HUES48 (cell line): ENCODE data around the gene SCFD2.
"Not testable (repeated sequence)": the region's sequence is repeated elsewhere in the genome, so short reads cannot be mapped to it uniquely, and the experiment has no call there.

ENCODE experiments used
- H3K27ac ChIP-seq: one replicate; pipeline ENCODE4 v1.7.0; 2013; ENCODE audit warnings: low read depth, low read length, inconsistent platforms
- H3K27me3 ChIP-seq: 2 replicates; pipeline ENCODE4 v1.6.1; 2013; ENCODE audit warnings: mild to moderate bottlenecking, low read length; ENCODE audit not compliant: control insufficient read depth, insufficient read depth
- H3K36me3 ChIP-seq: 2 replicates; pipeline ENCODE4 v1.6.1; 2013; ENCODE audit warnings: low read length; ENCODE audit not compliant: control insufficient read depth, insufficient read depth
- H3K4me1 ChIP-seq: 2 replicates; pipeline ENCODE4 v1.6.1; 2013; ENCODE audit warnings: mild to moderate bottlenecking, low read length; ENCODE audit not compliant: control insufficient read depth, insufficient read depth
- H3K4me3 ChIP-seq: 2 replicates; pipeline ENCODE4 v1.5.1; 2013; ENCODE audit warnings: mild to moderate bottlenecking, low read depth, low read length
- H3K9ac ChIP-seq: 2 replicates; pipeline ENCODE4 v1.6.1; 2013; ENCODE audit warnings: mild to moderate bottlenecking, low read depth, low read length, moderate library complexity
- H3K9me3 ChIP-seq: 2 replicates; pipeline ENCODE4 v1.6.1; 2013; ENCODE audit warnings: low read length; ENCODE audit not compliant: control insufficient read depth, insufficient read depth

SCFD2 gene

DNA sequence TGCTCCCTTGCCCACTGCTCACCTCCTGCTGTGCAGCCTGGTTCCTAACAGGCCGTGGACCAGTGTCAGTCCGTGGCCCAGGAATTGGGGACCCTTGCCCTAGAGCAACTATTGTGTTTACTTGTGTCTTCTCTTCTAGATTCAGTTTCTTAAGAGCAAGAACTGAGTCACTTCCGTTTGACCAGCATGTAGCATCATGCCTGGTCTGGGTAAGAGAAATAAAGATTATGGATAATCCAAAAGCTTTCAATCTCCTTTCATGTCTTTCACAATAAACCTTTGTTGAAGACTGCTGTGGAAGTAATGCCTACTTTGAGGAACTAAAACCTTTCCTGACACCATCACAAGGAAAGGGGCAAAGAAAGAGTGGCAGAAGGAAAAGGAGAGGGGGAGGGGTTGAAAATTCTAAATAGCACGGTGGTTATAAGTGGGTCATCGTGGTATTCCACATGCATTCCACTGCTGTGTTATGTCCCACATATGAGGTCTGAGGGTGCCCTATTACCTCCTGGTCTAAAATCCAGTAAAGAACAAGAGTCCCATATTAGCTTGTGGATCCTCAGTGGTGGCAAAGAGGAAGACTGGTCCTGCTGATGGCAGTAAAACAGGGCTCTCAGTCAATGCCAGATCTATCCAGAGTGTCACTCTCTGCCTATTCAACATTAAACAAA is 370.4 kb downstream of the SCFD2 start:
- Histone ChIP-seq H3K9ac (no peak overlapping the region), H3K36me3 (no peaks in the 10 kb centered on the region), H3K27me3 (no peaks in the 10 kb centered on the region), H3K27ac (no peak overlapping the region), H3K4me3 (no peak overlapping the region), H3K9me3 (0 out of 2 replicates have a peak, but pooled peaks cover 11% of the 10 kb centered on the region), H3K4me1 (no peaks in the 10 kb centered on the region)

DNA sequence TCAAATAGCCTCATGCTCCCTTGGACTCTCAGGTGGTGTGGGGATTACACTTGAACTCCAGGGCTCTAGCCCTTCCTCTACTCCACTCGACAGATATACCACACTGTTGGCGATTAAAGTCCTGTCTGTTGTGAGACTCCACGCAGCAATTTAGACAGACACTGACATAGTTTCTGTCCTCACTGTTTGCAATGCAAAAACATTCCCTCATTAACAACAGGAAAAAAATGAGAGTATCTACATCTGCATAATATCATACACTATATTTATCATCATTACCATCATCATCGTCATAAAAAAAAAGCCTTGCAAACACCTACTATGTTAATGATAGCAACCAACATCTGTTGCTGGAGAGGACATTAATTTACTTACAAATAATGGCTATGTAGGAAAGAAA is 371.3 kb downstream of the SCFD2 start:
- Histone ChIP-seq H3K4me1 (no peaks in the 10 kb centered on the region), H3K27ac (no peak overlapping the region), H3K27me3 (no peaks in the 10 kb centered on the region), H3K36me3 (no peaks in the 10 kb centered on the region), H3K4me3 (no peak overlapping the region), H3K9ac (no peak overlapping the region), H3K9me3 (0 out of 2 replicates have a peak, but pooled peaks cover 11% of the 10 kb centered on the region)

DNA sequence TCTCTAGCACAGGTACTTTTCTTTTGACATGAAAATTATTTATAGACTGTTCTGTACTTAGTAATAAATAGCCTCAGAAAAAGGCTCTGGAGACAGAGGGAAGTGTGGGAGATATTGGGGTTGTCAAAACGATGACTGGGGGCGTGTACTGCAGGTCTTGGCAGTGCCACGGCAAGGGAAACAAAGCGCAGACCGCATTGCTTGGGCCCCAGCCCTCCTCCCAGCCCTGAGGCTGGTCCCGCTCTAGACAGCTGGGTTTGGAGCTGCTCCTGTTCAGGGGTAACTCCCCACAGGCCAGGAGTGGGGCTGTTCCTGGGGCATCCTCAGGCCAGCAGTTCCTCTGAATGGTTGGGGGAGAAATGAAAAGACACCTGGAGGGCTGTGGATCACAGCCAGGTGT is 372.1 kb downstream of the SCFD2 start:
- Histone ChIP-seq H3K27me3 (no peaks in the 10 kb centered on the region), H3K9ac (no peak overlapping the region), H3K4me3 (no peak overlapping the region), H3K4me1 (no peaks in the 10 kb centered on the region), H3K27ac (no peak overlapping the region), H3K36me3 (no peaks in the 10 kb centered on the region), H3K9me3 (0 out of 2 replicates have a peak, but pooled peaks cover 11% of the 10 kb centered on the region)

DNA sequence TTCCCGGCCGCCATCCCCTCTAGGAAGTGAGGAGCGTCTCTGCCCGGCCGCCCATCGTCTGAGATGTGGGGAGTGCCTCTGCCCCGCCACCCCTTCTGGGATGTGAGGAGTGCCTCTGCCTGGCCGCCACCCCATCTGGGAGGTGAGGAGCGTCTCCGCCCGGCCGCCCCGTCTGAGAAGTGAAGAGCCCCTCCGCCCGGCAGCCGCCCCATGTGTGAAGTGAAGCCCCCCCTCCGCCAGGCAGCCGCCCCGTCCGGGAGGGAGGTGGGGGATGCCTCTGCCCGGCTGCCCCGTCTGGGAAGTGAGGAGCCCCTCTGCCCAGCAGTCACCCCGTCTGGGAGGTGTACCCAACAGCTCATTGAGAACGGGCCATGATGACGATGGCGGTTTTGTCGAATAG is 373.3 kb downstream of the SCFD2 start:
- not testable (repeated sequence) for H3K4me1 ChIP-seq, H3K27me3 ChIP-seq, H3K36me3 ChIP-seq, H3K27ac ChIP-seq, H3K4me3 ChIP-seq, H3K9ac ChIP-seq
- 0 out of 2 replicates have a peak, but pooled peaks cover 11% of the 10 kb centered on the region for H3K9me3 ChIP-seq

DNA sequence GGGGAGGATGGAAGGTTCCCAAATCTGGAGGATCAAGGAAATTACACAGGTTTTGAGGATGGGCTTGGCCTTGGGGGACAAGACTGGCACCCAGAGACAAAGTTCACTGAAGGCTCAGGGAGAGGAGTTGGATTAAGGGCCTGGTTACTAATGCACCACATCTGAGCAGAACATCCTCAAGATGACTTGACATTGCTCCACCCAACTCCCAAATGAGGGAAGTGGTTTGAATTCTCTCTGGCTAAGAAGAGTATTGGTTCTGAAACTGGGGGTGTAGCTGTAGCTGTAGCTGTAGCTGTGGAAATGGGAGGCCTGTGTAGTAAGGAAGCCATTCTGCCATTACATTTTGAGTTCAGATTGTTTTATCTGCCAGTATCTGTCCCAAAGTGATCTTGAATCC is 374.4 kb downstream of the SCFD2 start:
- Histone ChIP-seq H3K27me3 (no peaks in the 10 kb centered on the region), H3K27ac (no peak overlapping the region), H3K4me1 (no peaks in the 10 kb centered on the region), H3K36me3 (no peaks in the 10 kb centered on the region), H3K4me3 (no peak overlapping the region), H3K9ac (no peak overlapping the region), H3K9me3 (0 out of 2 replicates have a peak, but pooled peaks cover 11% of the 10 kb centered on the region)

DNA sequence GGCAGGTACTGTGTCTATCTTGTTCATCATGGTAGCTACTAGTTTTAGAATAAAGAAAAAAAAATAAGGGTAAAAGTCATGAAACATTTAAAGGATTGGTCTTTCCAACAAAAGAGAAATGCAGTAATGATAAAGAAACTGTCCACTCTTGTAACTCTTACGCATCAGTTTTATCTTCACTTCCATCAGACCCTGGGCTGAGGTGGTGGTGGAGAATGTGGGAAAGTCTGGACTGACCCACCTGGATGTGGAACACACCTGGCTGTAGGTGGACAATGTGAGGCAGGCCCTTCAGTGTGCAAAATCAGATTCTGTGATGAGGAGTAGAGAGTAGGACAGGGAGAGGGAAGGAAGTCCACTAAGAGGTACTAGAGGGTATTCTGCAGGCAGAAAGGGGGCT is 375.2 kb downstream of the SCFD2 start:
- 0 out of 2 replicates have a peak, but pooled peaks cover 11% of the 10 kb centered on the region for H3K9me3 ChIP-seq
- H3K36me3 ChIP-seq: no peaks in the 10 kb centered on the region
- no peaks in the 10 kb centered on the region for H3K4me1 ChIP-seq
- H3K27me3 ChIP-seq: no peaks in the 10 kb centered on the region
- H3K4me3 ChIP-seq: no peak overlapping the region
- H3K27ac ChIP-seq: no peak overlapping the region
- H3K9ac ChIP-seq: no peak overlapping the region

DNA sequence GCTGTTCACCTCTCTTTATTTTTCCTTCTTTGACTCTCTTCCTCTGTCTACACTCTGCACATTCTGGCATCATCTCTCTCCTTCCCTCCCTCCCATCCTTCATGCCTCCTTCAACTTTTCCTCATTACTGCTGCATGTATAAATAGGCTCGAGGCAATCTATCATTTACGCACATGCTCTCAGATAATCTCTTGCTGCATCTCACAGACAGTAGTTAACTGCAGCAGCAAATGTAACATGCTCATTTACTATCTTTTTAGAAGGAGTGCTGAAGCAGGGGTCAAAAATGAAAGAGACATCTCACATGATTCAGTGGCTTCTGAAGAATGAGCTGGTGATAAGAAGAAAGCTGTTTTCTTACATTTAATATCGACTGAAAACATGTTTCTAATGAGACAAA is 376.0 kb downstream of the SCFD2 start:
- H3K36me3 ChIP-seq: no peaks in the 10 kb centered on the region
- H3K4me1 ChIP-seq: no peaks in the 10 kb centered on the region
- no peak overlapping the region for H3K9ac ChIP-seq
- no peak overlapping the region for H3K27ac ChIP-seq
- no peak overlapping the region for H3K4me3 ChIP-seq
- 0 out of 2 replicates have a peak, but pooled peaks cover 11% of the 10 kb centered on the region for H3K9me3 ChIP-seq
- no peaks in the 10 kb centered on the region for H3K27me3 ChIP-seq

DNA sequence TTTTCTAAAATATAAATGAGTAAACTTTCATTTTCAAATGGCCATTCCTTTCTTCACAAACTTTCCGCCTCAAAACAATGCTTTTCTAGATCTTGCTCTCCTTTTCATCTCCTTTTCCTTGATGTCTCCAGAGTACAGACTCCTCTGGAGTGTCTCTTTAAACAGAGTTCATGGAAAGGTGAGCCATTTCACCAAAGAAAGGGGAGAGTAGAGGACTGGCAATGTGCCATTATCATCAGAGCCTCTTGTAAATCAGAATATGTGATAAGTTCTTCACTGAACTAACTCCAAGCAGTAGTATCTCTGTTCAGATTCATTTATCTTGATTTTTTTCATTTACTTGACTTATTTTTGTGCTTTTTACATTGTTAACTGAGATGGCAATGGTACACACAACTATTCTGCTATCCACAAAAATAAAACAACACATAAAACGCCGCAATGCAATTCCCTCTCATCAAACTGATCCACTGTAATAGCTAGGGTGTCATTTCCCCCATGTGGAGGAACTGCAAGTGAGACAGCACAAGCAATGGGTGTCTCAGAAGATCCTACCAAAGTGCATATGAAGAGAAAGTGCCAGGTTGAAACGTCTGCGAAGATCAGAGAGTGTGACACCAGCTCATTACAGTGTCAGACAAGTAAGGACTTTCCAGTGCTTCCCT is 378.3 kb downstream of the SCFD2 start:
- no peak overlapping the region for H3K9ac ChIP-seq
- H3K36me3 ChIP-seq: no peaks in the 10 kb centered on the region
- no peak overlapping the region for H3K27ac ChIP-seq
- no peaks in the 10 kb centered on the region for H3K4me1 ChIP-seq
- no peak overlapping the region for H3K4me3 ChIP-seq
- H3K27me3 ChIP-seq: no peaks in the 10 kb centered on the region
- 0 out of 2 replicates have a peak, but pooled peaks cover 7% of the 10 kb centered on the region for H3K9me3 ChIP-seq

DNA sequence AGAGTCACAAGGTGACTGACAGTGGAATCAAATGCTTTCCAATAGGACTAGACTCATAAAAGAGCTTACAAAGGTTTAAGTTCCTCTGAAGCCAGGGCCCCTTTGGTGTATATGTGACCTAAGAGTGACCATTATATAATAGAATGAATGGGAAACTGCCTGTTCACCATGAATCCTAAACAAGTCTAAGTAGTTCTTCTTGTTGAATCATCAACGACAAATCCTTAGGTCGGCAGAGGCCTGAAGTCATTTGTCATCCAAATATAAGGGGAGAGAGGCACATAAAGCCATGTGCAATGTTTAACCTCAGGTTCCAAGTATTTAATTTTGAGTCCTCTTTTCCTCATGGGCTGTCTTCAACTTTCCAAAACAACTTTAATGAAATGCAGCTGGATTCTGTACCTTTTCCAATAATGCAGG is 381.4 kb downstream of the SCFD2 start:
- H3K27me3 ChIP-seq: no peaks in the 10 kb centered on the region
- no peak overlapping the region for H3K27ac ChIP-seq
- no peak overlapping the region for H3K4me3 ChIP-seq
- no peaks in the 10 kb centered on the region for H3K4me1 ChIP-seq
- no peak overlapping the region for H3K9ac ChIP-seq
- H3K36me3 ChIP-seq: no peaks in the 10 kb centered on the region
- H3K9me3 ChIP-seq: no peaks in the 10 kb centered on the region

DNA sequence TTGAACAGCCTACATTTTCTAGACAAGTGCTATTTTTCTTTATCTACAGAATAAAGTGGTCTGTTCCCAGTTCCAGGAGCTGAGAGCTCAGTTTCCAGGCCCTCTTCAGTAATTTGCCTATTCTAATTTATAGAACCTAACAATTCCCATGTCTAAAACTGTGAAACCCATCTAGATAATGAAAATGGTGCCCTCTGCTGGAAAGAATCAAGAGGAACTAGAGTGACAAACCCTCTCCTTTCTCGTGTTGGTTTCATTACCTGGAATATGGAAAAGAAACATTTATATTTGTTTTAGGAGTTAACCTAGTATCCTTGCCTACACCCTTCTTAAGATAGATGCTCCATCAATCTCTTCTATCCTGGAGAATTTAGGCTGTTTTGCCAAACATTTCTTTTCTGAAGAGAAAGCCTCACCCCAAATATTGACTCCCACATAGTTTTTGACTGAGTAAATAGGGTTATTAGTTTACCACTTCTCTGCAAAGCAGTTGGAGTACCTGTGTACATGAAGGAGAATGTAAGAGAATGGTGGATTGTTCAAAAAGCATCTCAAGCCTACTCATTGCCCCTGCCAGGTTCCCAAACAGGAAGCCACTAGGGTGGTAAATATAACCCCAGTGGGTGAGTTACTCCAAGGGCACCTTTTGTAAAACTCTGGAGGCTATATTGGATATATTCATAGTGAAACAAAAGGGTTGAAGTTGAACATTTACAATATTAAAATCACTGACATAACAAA is 382.1 kb downstream of the SCFD2 start:
- Histone ChIP-seq H3K9ac (no peak overlapping the region), H3K27me3 (no peaks in the 10 kb centered on the region), H3K4me3 (no peak overlapping the region), H3K27ac (no peak overlapping the region), H3K36me3 (no peaks in the 10 kb centered on the region), H3K4me1 (no peaks in the 10 kb centered on the region), H3K9me3 (no peaks in the 10 kb centered on the region)

DNA sequence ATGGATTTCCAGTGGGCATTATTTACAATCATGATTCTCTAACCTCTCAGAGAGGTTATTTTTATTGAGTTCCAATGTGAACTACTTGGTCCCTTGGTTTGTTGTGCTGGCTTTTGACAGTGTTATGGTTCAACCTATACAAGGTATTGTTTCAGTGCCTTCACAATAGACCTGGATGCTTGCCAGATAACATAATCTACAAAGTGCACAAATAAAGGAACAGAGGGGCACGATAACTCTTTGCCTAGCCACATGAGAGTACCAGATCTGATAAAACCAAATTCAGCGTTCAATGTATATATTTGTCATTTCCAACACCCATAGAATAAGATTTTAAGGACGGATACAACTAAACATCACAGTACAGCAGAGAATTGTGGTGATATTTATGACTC is 382.9 kb downstream of the SCFD2 start:
- Histone ChIP-seq H3K9me3 (no peaks in the 10 kb centered on the region), H3K27me3 (no peaks in the 10 kb centered on the region), H3K27ac (no peak overlapping the region)

More for the DNA sequence above, 382.9 kb downstream of the SCFD2 start:
- Histone ChIP-seq H3K36me3 (no peaks in the 10 kb centered on the region), H3K4me3 (no peak overlapping the region), H3K4me1 (no peaks in the 10 kb centered on the region), H3K9ac (no peak overlapping the region)
